Fibroblast of mammary gland (primary cell): ENCODE results near the gene WHRN.
A peak's percentile ranks its signal among the peaks of the same experiment; 100 is the strongest.

Experiments used
- DNase-seq: peaks from one replicate; pipeline ENCODE4 v3.0.0-alpha.2; 2010; ENCODE audit warnings: low read depth
- H3K4me3 ChIP-seq: 2 replicates; pipeline ENCODE4 v1.5.1; 2011; ENCODE audit warnings: low read depth, mild to moderate bottlenecking, low read length, moderate library complexity; ENCODE audit not compliant: control insufficient read depth
- CTCF ChIP-seq: conservative IDR thresholded peaks from 2 replicates; pipeline ENCODE4 v1.5.1; 2011; ENCODE audit warnings: low read depth, low read length, inconsistent platforms; ENCODE audit not compliant: control insufficient read depth, insufficient read depth

WHRN gene

GRCh38 chr9:114486205-114486963 lies 18.9 kb downstream of the WHRN start:
- no peak for TF ChIP-seq CTCF
- DNase-seq: no peak
- no peak overlapping the region for H3K4me3 ChIP-seq

DNA sequence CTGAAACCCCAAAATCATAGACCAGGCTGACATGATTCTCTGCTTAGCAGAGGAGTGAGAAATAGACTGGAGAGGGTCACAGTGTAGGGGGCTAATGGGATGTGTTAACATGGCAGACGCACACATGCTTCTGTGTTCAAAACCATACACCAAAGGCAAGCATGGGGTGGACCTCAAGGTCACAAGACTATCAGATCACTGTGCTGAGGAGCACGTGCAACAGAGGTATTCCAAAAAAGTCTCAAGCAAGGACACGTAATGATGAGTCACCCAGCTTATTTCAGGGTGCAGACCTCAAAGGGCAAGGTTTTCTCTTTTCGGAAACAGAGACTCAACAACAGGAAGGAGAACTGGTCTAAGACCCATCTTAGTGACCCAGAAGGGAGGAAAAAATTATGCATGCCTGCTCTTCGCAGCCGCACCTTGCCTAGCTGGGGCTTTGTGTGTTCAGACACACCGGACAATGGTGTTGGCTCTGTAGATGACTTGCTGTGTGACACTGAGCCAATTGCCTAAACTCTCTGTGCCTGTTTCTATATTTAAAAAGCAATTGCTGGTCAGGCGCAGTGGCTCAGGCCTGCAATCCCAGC lies 20.3 kb downstream of the WHRN start:
- TF ChIP-seq CTCF: no peak
- peak; percentile 89 for DNase-seq
- no peak overlapping the region for H3K4me3 ChIP-seq

- no peak overlapping the region for H3K4me3 ChIP-seq
- TF ChIP-seq CTCF: no peak
- no peak for DNase-seq
Observed at GRCh38 chr9:114484215-114484853, 20.9 kb downstream of the WHRN start.

DNA sequence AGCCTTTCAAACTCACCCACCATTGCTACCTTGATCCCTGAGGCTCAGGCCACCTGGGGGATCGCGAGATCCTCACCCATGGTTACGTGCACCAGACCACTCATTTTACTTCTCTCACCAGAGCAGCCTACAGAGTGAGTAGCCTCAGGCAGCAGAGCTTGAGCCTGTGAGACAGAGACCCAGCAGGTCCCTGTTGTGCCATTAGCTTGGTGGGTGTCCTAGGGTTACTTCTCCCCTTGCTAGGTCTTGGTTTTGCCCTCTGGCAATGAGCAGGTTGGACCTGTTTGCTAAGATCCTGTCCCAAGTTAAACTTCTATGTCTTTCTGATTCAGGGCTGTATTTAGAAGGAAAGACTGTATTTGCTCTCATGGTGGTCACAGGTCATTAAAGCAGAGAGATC lies 21.8 kb downstream of the WHRN start:
- H3K4me3 ChIP-seq: no peak overlapping the region
- TF ChIP-seq CTCF: no peak
- DNase-seq: no peak

DNA sequence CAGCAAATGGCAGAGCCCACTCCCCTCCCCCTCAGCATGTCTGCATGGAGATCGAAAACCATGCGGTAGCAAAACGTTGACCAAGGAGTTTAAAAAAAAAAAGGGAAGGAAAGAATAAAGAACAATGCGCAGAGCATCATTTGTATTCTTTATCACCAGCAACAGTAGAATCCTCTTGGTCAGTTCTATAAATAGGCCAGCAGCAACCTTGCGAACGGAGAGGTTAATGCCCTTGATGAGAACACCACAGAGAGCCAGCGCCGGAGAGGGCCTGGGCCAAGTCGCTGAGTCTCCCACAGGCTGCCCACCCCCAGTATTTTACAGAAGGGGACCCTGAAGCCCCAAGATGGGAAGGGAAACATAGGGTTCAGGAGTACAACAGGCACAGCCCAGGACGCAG lies 22.7 kb downstream of the WHRN start:
- no peak for TF ChIP-seq CTCF
- DNase-seq: no peak
- no peak overlapping the region for H3K4me3 ChIP-seq

- no peak for TF ChIP-seq CTCF
- H3K4me3 ChIP-seq: no peak overlapping the region
- no peak for DNase-seq
Observed at GRCh38 chr9:114481789-114482188, 23.5 kb downstream of the WHRN start.
